Measurements from ENCODE around the gene FHOD1.

Gene FHOD1

DNA sequence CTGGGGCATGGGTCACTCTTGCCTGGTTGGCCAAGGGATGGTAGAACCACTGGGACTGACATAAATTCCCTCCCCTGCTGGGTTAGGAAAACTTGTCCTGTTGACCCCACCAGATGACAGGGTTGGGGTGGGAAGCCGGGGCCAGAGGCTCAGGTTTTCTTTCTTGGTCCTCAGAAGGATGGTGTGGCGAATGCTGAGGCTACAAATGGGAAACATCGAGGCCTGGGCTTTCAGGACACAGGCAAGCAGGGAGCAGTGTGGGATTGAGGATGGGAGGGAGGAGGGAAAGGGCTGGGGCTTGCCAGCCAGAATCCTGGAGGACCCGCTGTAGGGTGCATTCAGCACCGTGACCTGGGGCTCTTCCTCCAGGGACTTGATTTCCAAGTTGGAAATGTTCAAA is 17.6 kb upstream of the FHOD1 start:
- DNase-seq (ENCODE audit: low read depth) = no peak
- no peak overlapping the region for H3K4me3 ChIP-seq (ENCODE audit: low read length)
- TF ChIP-seq, protein P1, sequence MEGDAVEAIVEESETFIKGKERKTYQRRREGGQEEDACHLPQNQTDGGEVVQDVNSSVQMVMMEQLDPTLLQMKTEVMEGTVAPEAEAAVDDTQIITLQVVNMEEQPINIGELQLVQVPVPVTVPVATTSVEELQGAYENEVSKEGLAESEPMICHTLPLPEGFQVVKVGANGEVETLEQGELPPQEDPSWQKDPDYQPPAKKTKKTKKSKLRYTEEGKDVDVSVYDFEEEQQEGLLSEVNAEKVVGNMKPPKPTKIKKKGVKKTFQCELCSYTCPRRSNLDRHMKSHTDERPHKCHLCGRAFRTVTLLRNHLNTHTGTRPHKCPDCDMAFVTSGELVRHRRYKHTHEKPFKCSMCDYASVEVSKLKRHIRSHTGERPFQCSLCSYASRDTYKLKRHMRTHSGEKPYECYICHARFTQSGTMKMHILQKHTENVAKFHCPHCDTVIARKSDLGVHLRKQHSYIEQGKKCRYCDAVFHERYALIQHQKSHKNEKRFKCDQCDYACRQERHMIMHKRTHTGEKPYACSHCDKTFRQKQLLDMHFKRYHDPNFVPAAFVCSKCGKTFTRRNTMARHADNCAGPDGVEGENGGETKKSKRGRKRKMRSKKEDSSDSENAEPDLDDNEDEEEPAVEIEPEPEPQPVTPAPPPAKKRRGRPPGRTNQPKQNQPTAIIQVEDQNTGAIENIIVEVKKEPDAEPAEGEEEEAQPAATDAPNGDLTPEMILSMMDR (IDR thresholded peaks at IDR 0.05; ENCODE audit: insufficient read depth, low read depth, low read length, missing control alignments) = no peak

DNA sequence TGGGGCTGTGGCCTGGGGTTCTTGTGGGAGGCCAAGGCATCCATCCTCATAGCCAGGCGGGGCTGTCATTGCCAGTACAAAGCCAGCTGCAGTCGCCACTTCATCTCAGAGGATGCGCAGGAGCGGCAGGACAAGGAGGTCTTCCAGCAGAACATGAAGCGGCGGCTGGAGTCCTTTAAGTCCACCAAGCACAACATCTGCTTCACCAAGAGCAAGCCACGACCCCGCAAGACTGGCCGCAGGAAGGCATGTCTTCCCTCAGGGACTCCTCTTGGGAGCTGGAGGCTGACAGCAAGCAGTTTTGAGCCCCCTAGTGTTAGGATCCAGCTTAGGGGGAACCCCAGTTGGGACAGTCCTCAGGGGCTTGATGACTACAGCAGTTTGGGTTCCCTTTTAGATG is 17.0 kb upstream of the FHOD1 start:
- no peak for DNase-seq (ENCODE audit: low read depth)
- no peak overlapping the region for H3K4me3 ChIP-seq (ENCODE audit: low read length)
- TF ChIP-seq, protein P1 (IDR thresholded peaks at IDR 0.05; ENCODE audit: insufficient read depth, low read depth, low read length, missing control alignments) = no peak

DNA sequence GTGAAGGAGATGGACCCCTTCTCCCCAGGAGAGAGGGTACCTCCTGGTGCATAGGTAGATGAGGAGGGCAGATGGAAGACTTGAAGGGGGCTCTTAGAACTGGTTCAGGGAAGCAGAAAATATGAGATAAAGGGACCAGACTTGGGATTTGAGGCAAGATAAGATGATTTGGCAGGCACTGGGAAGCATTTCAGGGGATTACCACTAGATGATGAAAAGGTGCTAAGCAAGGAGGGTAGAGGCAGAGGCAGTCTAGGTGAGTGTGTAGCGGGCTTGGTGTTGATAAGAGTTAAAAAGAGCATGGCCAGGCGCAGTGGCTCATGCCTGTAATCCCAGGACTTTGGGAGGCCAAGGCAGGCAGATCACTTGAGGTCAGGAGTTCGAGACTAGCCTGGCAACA is 15.9 kb upstream of the FHOD1 start:
- no peak overlapping the region for H3K4me3 ChIP-seq (ENCODE audit: low read length)
- DNase-seq (ENCODE audit: low read depth) = no peak
- TF ChIP-seq, protein P1 (IDR thresholded peaks at IDR 0.05; ENCODE audit: insufficient read depth, low read depth, low read length, missing control alignments) = no peak

DNA sequence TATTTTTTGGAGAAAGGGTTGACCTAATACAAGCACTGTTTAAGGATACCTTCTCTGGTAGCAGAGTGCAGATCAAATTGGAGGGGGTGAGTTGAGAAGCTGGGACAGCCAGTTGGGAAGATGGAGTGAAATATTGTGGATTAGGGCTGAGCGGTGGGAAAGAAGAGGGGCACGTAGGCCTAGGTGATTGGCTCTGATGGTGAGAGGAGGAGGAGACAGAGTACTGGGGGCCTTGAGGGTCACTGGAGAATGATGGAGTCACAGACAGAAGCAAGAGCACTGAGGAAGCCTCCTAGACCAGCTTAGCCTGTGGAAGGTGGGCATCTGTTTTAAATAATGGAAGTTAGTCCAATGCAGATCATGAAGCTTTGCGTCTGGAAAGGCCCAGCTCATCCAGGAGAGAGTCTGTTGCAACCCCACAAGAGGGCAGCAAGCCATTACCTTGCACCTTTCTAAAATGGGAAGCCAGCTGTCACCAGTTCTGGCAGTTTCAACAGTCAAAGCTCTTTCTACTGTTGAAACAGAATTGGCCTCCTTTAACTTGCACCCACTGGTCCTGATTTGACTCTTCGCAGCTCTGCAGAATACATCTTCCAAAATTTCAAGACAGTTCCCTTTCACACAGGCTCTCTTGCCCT is 13.3 kb upstream of the FHOD1 start:
- peak; percentile 69 for DNase-seq (ENCODE audit: low read depth)
- H3K4me3 ChIP-seq (ENCODE audit: low read length) = no peak overlapping the region
- TF ChIP-seq, protein P1 (IDR thresholded peaks at IDR 0.05; ENCODE audit: insufficient read depth, low read depth, low read length, missing control alignments) = peak; percentile 88

DNA sequence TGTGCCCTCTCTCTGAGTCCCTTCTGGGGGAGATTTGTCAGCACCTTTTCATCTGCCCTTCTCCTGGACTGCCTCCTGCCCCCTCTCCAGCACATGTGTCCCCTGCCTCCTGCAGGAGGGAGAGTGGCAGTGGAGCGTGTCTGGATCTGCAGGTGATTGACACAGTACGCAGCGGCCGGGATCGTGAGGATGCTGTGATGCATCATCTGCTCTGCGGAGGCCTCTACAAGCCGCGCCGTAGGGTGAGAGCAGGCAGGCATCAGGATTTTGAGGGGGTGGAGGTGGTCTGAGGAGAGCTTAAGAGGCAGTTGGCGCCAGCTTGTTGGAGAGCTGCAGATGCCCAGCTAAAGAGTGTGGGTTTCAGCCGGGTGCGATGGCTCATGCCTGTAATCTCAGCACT is 12.4 kb upstream of the FHOD1 start:
- no peak for DNase-seq (ENCODE audit: low read depth)
- no peak overlapping the region for H3K4me3 ChIP-seq (ENCODE audit: low read length)
- TF ChIP-seq, protein P1 (IDR thresholded peaks at IDR 0.05; ENCODE audit: insufficient read depth, low read depth, low read length, missing control alignments) = no peak

DNA sequence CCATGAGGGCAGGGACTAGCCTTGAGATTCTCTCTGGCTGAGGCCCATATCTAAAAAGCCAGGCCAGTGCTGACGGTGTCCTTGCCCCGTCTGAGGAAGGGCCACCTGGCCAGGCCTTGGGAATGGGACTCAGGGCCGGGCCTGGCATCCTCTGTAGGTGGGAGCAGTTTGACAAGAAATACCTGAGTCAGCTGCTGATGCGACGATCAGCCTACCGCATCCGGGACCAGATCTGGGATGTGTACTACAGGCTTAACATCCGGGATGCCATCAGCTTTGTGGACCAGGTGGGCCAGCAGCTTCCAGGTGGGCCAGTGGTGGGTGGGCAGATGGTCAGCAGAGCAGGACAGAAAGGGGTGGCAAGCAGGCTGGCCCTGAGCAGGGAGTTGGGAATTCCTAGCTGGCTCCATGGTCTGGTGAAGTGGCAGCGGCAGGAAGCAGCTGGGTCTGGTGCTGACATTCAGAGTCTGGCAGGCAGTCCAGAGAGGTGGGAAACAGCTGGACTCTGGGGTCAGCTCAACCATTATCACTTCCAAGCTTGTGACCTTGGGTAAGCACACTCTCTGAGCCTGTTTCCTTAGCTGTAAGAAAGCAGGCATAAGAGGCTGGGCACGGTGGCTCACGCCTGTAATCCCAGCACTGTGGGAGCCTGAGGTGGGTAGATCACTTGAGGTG is 11.0 kb upstream of the FHOD1 start:
- no peak overlapping the region for H3K4me3 ChIP-seq (ENCODE audit: low read length)
- no peak for DNase-seq (ENCODE audit: low read depth)
- TF ChIP-seq, protein P1 (IDR thresholded peaks at IDR 0.05; ENCODE audit: insufficient read depth, low read depth, low read length, missing control alignments) = no peak

Data from epithelial cell of esophagus (primary cell).